GM18519 (cell line): ENCODE results near the gene NEK5.
A peak's percentile ranks its signal among the peaks of the same experiment; 100 is the strongest.
"Not testable (repeated sequence)": the region's sequence is repeated elsewhere in the genome, so short reads cannot be mapped to it uniquely, and the experiment has no call there.

Experiments
- ATAC-seq: cut with Tn5 transposase; IDR thresholded peaks from one replicate; pipeline ENCODE4 v1.9.1; 2021; ENCODE audit warnings: mild to moderate bottlenecking, moderate library complexity; ENCODE audit not compliant: unreplicated experiment, low FRiP score

The NEK5 gene

GRCh38 chr13:52147225-52147624 lies 18.4 kb upstream of the NEK5 start:
- no peak for ATAC-seq

- no peak for ATAC-seq
Measured at GRCh38 chr13:52141299-52141698, 12.4 kb upstream of the NEK5 start.

DNA sequence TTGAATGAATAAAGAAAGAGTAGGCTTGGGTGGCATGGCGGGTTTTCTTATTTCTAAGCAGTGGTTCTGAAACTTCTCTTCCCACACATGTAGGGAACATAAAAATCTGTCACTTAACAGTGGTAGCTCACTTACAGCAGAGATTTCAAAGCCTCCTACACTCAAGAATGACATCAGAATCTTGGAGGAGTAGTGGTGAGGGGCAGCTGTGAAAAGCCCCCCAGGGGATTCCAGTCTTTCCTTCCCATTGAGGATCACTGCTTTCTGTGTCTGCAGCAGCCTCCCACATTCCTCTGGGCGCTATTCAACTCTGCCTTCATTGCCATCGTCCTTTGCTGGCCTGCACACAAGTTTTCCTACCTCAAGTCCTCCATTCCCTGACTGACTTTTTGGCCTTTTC lies 8.6 kb upstream of the NEK5 start:
- ATAC-seq, result no peak

DNA sequence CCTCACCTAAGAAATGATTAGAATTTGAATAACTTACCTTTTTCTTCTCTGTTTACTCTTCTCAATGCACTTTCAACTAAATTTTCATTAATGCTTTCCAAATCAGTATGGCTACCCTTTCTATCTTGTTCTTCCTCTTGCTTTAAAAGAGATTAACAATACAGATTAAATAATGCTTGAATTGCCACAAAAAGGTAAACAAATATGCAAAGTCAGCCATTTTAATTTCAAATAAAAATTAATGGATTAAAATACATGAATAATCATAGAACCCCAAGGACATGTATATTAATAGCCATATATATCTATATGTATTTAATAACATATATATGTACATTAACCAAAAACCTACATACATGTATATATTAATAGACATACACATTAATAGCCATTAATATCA lies 7.9 kb upstream of the NEK5 start:
- no peak for ATAC-seq

- no peak for ATAC-seq
Measured at GRCh38 chr13:52130641-52131040, 1.8 kb upstream of the NEK5 start.

GRCh38 chr13:52127783-52128702 lies 830 bp downstream of the NEK5 start:
- ATAC-seq, result peak; percentile 53

GRCh38 chr13:52127378-52127777 lies 1.5 kb downstream of the NEK5 start:
- ATAC-seq, result peak; percentile 28

GRCh38 chr13:52125547-52125946 lies 3.3 kb downstream of the NEK5 start:
- no peak for ATAC-seq

DNA sequence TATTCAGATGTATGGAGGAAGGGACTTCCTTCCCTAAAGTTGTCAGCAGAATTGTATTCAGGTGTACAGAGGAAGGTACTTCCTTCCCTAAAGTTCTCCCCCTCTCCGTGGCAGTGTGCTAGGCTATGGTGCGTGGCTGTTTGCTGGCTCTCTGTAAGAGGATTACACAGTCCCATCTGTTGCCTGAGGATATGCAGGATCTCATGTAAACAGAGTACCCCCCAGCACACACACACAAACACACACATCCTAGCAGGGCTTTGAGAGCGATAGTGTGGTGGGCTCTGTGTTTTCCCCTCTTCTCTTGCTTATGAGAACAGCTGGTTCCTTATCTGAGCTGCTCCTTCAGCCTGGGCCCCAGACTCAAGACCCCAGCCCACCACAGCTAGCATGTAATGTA lies 10.3 kb downstream of the NEK5 start:
- no peak for ATAC-seq

- ATAC-seq, result no peak
Measured at GRCh38 chr13:52118095-52118494, 10.8 kb downstream of the NEK5 start.

DNA sequence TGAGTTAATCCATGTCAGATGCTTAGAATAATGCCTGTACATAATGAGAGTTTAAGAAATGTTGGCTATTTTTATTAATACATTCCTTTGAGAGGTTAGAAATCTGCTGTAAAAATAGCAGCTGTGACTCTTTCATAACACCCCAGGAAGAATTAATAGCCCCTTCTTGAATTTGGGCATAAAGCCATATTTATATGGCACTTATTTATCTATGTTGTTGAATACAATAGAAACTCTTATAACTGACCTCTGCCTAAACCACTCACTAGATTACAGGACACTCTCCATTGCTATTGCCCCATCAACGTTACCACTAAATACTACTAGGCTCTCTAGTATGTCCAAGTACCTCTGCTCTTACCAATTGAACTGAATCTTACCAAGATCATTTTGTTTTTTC lies 16.3 kb downstream of the NEK5 start:
- no peak for ATAC-seq

- no peak for ATAC-seq
Measured at GRCh38 chr13:52109116-52109670, 19.7 kb downstream of the NEK5 start.

DNA sequence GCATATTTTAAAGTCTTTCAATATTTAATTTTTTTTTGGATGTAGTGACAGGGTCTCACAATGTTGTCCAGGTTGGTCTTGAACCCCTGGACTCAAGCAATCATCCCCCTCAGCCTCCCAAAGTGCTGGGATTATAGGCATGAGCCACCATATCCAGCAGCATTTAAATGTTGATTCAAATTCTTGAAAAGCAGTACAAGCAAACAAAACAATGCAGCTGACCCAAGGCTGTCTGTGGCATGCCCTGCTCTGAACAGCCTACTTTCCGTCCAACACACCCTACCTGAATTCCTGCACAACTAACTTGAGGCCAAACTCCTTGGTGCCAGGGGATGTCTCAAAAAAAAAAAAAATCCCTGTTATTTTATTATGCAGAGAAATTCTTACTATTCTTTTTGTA lies 23.0 kb downstream of the NEK5 start:
- no peak for ATAC-seq

- no peak for ATAC-seq
Measured at GRCh38 chr13:52104624-52105023, 24.2 kb downstream of the NEK5 start.

DNA sequence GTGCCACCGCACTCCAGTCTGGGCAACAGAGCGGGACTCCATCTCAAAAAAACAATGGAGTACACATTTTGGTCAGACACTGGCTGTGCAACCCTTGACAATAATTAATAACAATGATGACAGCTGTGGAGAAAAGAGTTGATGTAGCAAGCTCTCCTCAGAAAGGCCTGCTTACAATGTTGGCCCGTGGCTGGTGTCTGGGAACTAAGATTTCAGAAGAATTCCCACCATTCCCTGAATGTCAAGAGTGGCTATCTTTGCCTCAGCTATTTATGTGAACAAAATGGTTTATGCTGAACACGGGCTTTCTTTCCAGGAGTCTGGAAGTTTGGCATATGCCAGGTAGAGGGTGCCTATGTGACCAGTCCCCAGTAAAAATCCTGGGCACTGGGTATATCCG lies 25.5 kb downstream of the NEK5 start:
- no peak for ATAC-seq

GRCh38 chr13:52102423-52102822 lies 26.4 kb downstream of the NEK5 start:
- ATAC-seq, result not testable (repeated sequence)

DNA sequence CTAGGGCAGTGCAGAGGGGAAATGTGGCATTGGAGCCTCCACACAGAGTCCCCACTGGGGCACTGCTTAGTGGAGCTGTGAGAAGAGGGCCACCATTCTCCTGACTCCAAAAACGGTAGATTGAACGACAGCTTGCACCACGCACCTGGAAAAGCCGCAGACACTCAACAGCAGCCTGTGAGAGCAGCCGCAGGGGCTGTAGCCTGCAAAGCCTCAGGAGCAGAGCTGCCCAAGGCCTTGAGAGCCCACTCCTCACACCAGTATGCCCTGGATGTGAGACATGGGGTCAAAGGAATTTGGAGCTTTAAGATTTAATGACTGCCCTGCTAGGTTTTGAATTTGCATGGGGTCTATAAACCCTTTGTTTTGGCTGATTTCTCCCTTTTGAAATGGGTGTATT lies 31.7 kb downstream of the NEK5 start:
- no peak for ATAC-seq

GRCh38 chr13:52096748-52097147 lies 32.1 kb downstream of the NEK5 start:
- ATAC-seq, result no peak

DNA sequence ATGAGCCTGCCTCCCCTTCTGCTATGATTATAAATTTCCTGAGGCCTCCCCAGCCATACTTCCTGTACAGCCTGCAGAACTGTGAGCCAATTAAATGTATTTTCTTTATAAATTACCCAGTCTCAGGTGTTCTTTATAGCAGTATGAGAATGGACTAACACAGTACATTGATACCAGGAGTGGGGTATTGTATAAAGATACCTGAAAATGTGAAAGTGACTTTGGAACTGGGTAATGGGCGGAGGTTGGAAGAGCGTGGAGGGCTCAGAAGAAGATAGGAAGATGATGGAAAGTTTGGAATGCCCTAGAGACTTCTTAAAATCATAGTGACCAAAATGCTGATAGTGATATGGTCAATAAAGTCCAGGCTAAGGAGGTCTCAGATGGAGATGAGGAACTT lies 32.8 kb downstream of the NEK5 start:
- no peak for ATAC-seq

DNA sequence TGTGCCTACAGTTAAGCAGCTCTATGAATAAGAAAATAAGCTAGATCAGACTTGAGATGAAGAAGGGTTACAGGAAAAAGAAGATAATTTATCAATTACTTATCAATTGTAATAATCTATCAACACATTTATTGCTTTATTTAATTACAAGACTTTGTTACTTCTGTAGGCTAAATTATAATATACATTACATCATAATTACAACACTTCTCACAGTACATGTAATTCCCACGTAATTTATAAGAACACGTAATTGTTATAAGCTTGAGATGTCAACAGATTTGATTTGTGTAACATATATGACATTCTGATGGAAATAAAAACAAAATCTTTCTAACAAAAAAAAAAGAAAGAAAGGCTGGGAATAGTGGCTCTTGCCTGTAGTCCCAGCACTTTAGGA lies 36.8 kb downstream of the NEK5 start:
- ATAC-seq, result no peak

DNA sequence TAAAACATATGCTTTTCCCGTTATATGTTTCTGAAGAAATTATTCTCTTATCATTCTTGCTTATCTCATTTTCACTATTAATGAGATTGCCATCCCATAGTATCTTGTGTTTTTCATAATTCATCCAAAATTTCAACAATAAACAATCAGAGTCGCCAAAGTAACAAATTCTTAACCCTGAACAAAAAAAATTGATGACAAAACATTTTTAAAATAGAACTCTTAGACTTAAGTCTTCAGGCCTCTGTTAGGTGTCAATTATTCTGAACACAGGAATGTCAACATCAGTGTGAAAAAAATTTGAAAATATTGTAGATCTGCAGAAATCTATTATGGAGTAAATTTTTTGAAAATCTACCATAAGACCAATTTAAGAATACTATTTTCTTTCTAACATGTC lies 37.4 kb downstream of the NEK5 start:
- ATAC-seq, result no peak

DNA sequence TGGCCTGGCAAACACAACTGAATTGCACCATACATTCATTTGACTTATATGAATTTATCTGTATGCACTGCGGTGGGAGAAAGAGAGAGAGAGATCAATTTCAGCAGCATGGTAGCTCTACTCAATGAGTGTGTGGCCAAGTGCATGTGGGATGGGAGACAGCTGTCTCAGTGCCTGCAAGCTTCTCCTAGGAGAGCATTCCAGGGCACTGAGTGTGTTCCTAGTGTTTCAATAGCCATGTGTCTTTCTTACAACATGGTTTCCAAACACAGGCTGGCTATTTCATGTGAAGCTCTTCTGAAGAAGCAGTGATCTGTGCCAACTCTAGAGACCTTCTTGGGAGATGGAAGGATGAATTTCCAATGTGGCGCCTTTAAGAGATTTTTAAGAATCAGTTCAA lies 43.5 kb downstream of the NEK5 start:
- ATAC-seq, result no peak
